Adrenal gland (tissue), 12 donors: Measurements from ENCODE around the gene SLC4A9. TPM values are rescaled to one million over a fixed set of nuclear protein-coding genes. Genes with fewer than 3 reads are reported as not detected.
"Not testable (repeated sequence)": the region's sequence is repeated elsewhere in the genome, so short reads cannot be mapped to it uniquely, and the experiment has no call there.

Source experiments
- DNase-seq, 7 donors: peaks; one replicate each; pipeline ENCODE4 v3.0.0-alpha.2; 2019 to 2020
- H3K27ac ChIP-seq, 5 donors: fragments of 200-600 bp; sonication (generic) in 4 of 5; 1 replicate in 3 of 5; 2 replicates in 2 of 5; pipeline versions ENCODE4 v1.5.1 to v1.8.0; 2016 to 2020; ENCODE audit warnings: mild to moderate bottlenecking in 1 of 5
- H3K27me3 ChIP-seq: fragments of 200-600 bp; 2 replicates; pipeline ENCODE4 v1.8.0; 2021
- H3K36me3 ChIP-seq, 2 donors: fragments of 200-600 bp; replicated peaks in 1 of 2; 1 replicate in 1 of 2; 2 replicates in 1 of 2; pipeline versions ENCODE4 v1.5.1 to v1.8.0; 2018 to 2022
- H3K4me1 ChIP-seq, 2 donors: fragments of 200-600 bp; replicated peaks in 1 of 2; 1 replicate in 1 of 2; 2 replicates in 1 of 2; pipeline versions ENCODE4 v1.5.1 to v1.8.0; 2018 to 2021
- H3K4me3 ChIP-seq, 4 donors: fragments of 200-600 bp; sonication (generic) in 3 of 4; one replicate each; pipeline ENCODE4 v1.5.1; 2016 to 2018
- H3K9me3 ChIP-seq, 3 donors: fragments of 200-600 bp; sonication (generic) in 1 of 3; replicated peaks in 1 of 3; 1 replicate in 2 of 3; 2 replicates in 1 of 3; pipeline versions ENCODE4 v1.5.1 to v1.8.0; 2016 to 2021
- CTCF ChIP-seq, 6 experiments: fragments of 450-650 bp in 4 of 6; fragments of 200-600 bp in 2 of 6; sonication (generic) in 1 of 6; IDR thresholded peaks; 1 replicate in 5 of 6; 2 replicates in 1 of 6; pipeline versions ENCODE4 v1.5.1 to v1.8.0; 2016 to 2021; ENCODE audit warnings: antibody characterized with exemption in 6 of 6, mild to moderate bottlenecking in 2 of 6, moderate library complexity in 1 of 6
- POLR2A ChIP-seq, 2 donors: fragments of 450-650 bp; IDR thresholded peaks; one replicate each; pipeline ENCODE4 v1.6.1; 2017; ENCODE audit warnings: antibody characterized with exemption in 2 of 2, mild to moderate bottlenecking in 2 of 2, moderate library complexity in 1 of 2
- WGBS, 4 donors: extraction: QIAGEN DNeasy Blood & Tissue Kit in 2 of 4; methylation state at CpG; one replicate each; pipeline versions ENCODE4 v1.1.5 to v1.1.7; 2013 to 2017; 5-methylcytosine and 5-hydroxymethylcytosine counted together
- intact Hi-C, 2 donors: fragments of 100-400 bp; cut with DNase I; formaldehyde crosslinking; loops; one replicate each; pipeline versions ENCODE4 v1.14.1 to v1.15.0; 2022 to 2023
- polyA plus RNA-seq, 3 donors: library from polyadenylated mRNA; stranded (reverse); fragments of 200-250 nt in 2 of 3; fragments of 350-450 nt in 1 of 3; fragmentation: Illumina TruSeq in 1 of 3; extraction: RNeasy Lipid Tissue Mini Kit (QIAGEN cat#74804) in 1 of 3; gene quantifications; one replicate each; pipeline ENCODE4 v1.2.3, GENCODE V29; 2013 to 2014
- total RNA-seq, 9 donors: library from RNA; depleted of rRNA in 4 of 9; stranded (reverse); fragments of >200 nt in 4 of 9; fragments of 120-200 nt in 1 of 9; fragmentation: NEBNext Ultra II Directional in 1 of 9; extraction: Animal tissue kit (Norgen Biotek cat#: 25700) in 1 of 9; gene quantifications; one replicate each; pipeline versions ENCODE4 v1.1.0 to v1.2.4, GENCODE V29; 2013 to 2023
- donor health status: healthy with polysubstance abuse.
- donor health status: Bipolar disorder and iron deficiency.
- donor health status: DM: yes; HTN: yes; CAD: no.
- donor health status: DM: no; HTN: no; CAD: no.
- donor health status: DM: no; HTN: no; CAD: no.
- donor health status: DM: yes; HTN: yes; CAD: no.

The SLC4A9 gene
- total and polyA plus RNA-seq, 12 donors, result 0.13 to 0.32 TPM; not detected in 10

DNA sequence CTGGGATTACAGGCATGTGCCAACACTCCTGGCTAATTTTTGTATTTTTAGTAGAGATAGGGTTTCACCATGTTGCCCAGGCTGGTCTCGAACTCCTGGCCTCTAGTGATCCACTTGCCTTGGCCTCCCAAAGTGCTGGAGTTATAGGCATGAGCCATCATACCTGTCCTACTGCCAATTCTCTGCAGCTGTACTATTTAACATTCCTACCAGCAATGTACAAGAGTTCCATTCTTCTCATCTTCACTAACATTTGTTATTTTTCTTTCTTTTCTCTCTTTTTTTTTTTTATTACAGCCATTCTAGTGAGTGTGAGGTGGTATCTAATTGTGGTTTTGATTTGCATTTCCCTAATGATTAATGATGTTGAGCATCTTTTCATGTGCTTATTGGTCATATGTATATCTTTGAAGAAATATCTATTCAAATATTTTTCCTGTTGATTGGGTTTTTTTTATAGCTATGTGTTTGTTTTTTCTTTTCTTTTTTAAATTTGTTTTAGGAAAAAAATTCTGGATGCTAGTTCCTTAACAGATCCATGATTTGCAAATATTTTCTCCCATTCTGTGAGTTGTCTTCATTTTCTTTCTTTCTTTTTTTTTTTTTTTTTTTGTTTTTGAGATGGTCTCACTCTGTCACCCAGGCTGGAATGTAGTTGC lies 59.0 kb downstream of the SLC4A9 start:
- TF ChIP-seq POLR2A (IDR thresholded peaks at IDR 0.05) (no peak), CTCF (IDR thresholded peaks at IDR 0.05) (no peak)
- Histone ChIP-seq H3K27me3 (no peaks in the 10 kb centered on the region), H3K4me1 (peaks cover 13 to 33% of the 10 kb centered on the region in 2 donors), H3K9me3 (no peaks in the 10 kb centered on the region), H3K27ac (peak overlapping the region in 1 of 5 donors; percentile 3), H3K4me3 (no peak overlapping the region), H3K36me3 (no peaks in the 10 kb centered on the region)
- no peak for DNase-seq
- 90 to 100% (median 99%) methylated on average over 1 of the region's 1 CpG for WGBS, 4 donors
- intact Hi-C loops, result no loop called here

- Histone ChIP-seq H3K36me3 (no peaks in the 10 kb centered on the region), H3K27ac (peak overlapping the region in 2 of 5 donors; percentile 51 to 69), H3K9me3 (no peaks in the 10 kb centered on the region), H3K4me1 (peaks cover 13 to 40% of the 10 kb centered on the region in 2 donors), H3K4me3 (no peak overlapping the region), H3K27me3 (no peaks in the 10 kb centered on the region)
- intact Hi-C loops, result no loop called here
- WGBS, 4 donors, result 69 to 74% (median 73%) methylated on average over 4 of the region's 4 CpGs
- TF ChIP-seq CTCF (IDR thresholded peaks at IDR 0.05), result no peak
- no peak for TF ChIP-seq POLR2A (IDR thresholded peaks at IDR 0.05)
- no peak for DNase-seq
Measured at GRCh38 chr5:140420226-140420570, 60.2 kb downstream of the SLC4A9 start.

DNA sequence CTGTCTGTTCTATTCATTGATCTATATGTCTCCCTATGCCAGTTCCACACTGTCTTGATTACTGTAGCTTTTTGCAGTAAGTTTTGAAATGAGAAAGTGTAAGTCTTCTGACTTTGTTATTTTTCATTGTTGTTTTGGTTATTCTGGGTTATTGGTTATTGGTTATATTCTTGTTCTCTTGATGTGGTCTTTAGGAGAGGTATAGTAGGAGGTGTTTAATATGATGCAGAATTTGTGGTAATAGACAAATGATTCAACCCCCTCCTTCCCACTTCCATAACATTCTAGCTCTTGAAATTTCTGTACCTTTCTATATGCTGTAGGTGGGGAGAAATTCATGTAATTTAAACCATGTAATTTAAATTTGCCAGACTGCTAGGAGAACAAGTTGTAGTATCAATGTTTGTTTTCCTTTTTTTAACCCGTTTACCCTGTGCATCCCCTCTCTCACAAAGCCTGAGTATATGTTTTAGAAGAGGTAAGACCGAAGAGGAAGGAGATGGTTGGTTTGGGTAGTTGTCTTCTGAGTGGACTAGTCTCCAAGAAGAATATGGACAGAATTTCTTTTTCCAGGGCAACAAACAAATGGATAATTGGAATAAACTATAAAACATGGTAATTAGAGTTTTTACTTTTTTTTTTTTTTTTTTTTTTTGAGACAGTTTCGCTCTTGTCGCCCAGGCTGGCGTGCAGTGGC lies 60.8 kb downstream of the SLC4A9 start:
- Histone ChIP-seq H3K27ac (peak overlapping the region in 1 of 5 donors; percentile 51), H3K9me3 (no peaks in the 10 kb centered on the region), H3K27me3 (no peaks in the 10 kb centered on the region), H3K4me1 (peaks cover 13 to 46% of the 10 kb centered on the region in 2 donors), H3K36me3 (no peaks in the 10 kb centered on the region), H3K4me3 (no peak overlapping the region)
- intact Hi-C loops, result no loop called here
- TF ChIP-seq CTCF (IDR thresholded peaks at IDR 0.05) (no peak), POLR2A (IDR thresholded peaks at IDR 0.05) (no peak)
- DNase-seq, result no peak
- 88 to 95% (median 90%) methylated on average over 5 of the region's 5 CpGs for WGBS, 4 donors

DNA sequence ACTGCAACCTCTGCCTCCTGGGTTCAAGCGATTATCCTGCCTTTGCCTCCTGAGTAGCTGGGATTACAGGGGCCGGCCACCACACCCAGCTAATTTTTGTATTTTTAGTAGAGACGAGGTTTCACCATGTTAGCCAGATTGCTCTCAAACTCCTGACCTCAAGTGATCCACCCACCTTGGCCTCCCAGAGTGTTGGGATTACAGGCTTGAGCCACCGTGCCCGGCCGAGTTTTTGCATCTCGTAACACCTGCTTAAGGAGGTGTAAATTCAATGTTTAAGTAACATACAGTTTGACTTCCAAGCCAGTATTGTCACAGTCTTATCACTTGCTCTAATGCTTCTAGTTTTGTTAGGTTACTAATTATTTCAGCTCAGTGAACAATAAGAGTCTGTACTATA lies 61.4 kb downstream of the SLC4A9 start:
- H3K9me3 ChIP-seq, intact Hi-C loops, DNase-seq, H3K27ac ChIP-seq, H3K27me3 ChIP-seq, H3K36me3 ChIP-seq, H3K4me3 ChIP-seq: not testable (repeated sequence)
- peaks cover 16 to 52% of the 10 kb centered on the region in 2 donors for H3K4me1 ChIP-seq
- WGBS, 4 donors, result 83 to 92% (median 91%) methylated on average over 7 of the region's 7 CpGs
